NCI-H526 treated with DMSO at 0.1 percent for 48 hours (cell line): ENCODE data around the gene OR2A12.
"Not testable (repeated sequence)": the region's sequence is repeated elsewhere in the genome, so short reads cannot be mapped to it uniquely, and the experiment has no call there.

ENCODE experiments used
- DNase-seq: peaks from one replicate; lab custom pipeline; 2025; lab: John Stamatoyannopoulos, UW

The OR2A12 gene

GRCh38 chr7:144122876-144123275 lies 36.8 kb downstream of the OR2A12 start, which contains the start of gene OR2A14:
OR2A14 (plus strand) TSS chr7:144123176; CDS start chr7:144129113, 5,937 bp downstream.
- DNase-seq: no peak

GRCh38 chr7:144127714-144128334 lies 41.7 kb downstream of the OR2A12 start:
- peak; percentile 73 for DNase-seq

- not testable (repeated sequence) for DNase-seq
These were observed 43.5 kb downstream of the OR2A12 start for GRCh38 chr7:144129601-144130000.

- no peak for DNase-seq
These were observed 44.7 kb downstream of the OR2A12 start for GRCh38 chr7:144130730-144131129.

- DNase-seq: no peak
These were observed 46.2 kb downstream of the OR2A12 start for GRCh38 chr7:144132262-144132661.

- no peak for DNase-seq
These were observed 47.2 kb downstream of the OR2A12 start for GRCh38 chr7:144133307-144133706.

- no peak for DNase-seq
These were observed 48.0 kb downstream of the OR2A12 start for GRCh38 chr7:144134116-144134515.

- DNase-seq: no peak
These were observed 51.4 kb downstream of the OR2A12 start for GRCh38 chr7:144137501-144137900.

GRCh38 chr7:144142187-144142586 lies 56.1 kb downstream of the OR2A12 start:
- no peak for DNase-seq

- no peak for DNase-seq
These were observed 58.3 kb downstream of the OR2A12 start for GRCh38 chr7:144144426-144144825.

GRCh38 chr7:144148224-144148827 lies 62.2 kb downstream of the OR2A12 start:
- DNase-seq: no peak
